Lung (tissue), 12 donors: ENCODE results near the gene ZGLP1. TPM values are rescaled to one million over a fixed set of nuclear protein-coding genes. Genes with fewer than 3 reads are reported as not detected.

ENCODE experiments used
- ATAC-seq: fragments of 200-7000 bp; cut with Tn5 transposase; one replicate; pipeline ENCODE4 v1.9.1; 2020; ENCODE audit warnings: moderate number of reproducible peaks; ENCODE audit not compliant: insufficient read depth, low FRiP score
- DNase-seq, 3 donors: peaks; one replicate each; pipeline ENCODE4 v3.0.0-alpha.2; 2013 to 2017
- H3K27ac ChIP-seq, 2 donors: one replicate each; pipeline ENCODE4 v1.5.1; 2013; ENCODE audit warnings: mild to moderate bottlenecking in 2 of 2, moderate library complexity in 2 of 2, control low read depth in 1 of 2, inconsistent platforms in 1 of 2, low read depth in 1 of 2, low read length in 1 of 2
- H3K27me3 ChIP-seq, 3 donors: one replicate each; pipeline ENCODE4 v1.5.1; 2013; ENCODE audit warnings: low read length in 2 of 3; ENCODE audit not compliant: control insufficient read depth in 3 of 3, insufficient read depth in 3 of 3
- H3K36me3 ChIP-seq, 4 donors: one replicate each; pipeline ENCODE4 v1.5.1; 2013; ENCODE audit warnings: low read length in 4 of 4, mild to moderate bottlenecking in 1 of 4, moderate library complexity in 1 of 4; ENCODE audit not compliant: control insufficient read depth in 4 of 4, insufficient read depth in 4 of 4
- H3K4me1 ChIP-seq, 5 donors: one replicate each; pipeline ENCODE4 v1.5.1; 2013; ENCODE audit warnings: low read length in 5 of 5, mild to moderate bottlenecking in 2 of 5, moderate library complexity in 1 of 5; ENCODE audit not compliant: control insufficient read depth in 5 of 5, insufficient read depth in 5 of 5
- H3K4me3 ChIP-seq: one replicate; pipeline ENCODE4 v1.5.1; 2013; ENCODE audit warnings: mild to moderate bottlenecking, control low read depth, moderate library complexity
- H3K9ac ChIP-seq, 2 donors: one replicate each; pipeline ENCODE4 v1.5.1; 2013; ENCODE audit warnings: low read length in 2 of 2, control low read depth in 1 of 2; ENCODE audit not compliant: insufficient read depth in 1 of 2
- H3K9me3 ChIP-seq, 4 donors: one replicate each; pipeline ENCODE4 v1.5.1; 2013; ENCODE audit warnings: low read length in 3 of 4, mild to moderate bottlenecking in 1 of 4, moderate library complexity in 1 of 4; ENCODE audit not compliant: control insufficient read depth in 4 of 4, insufficient read depth in 3 of 4
- WGBS, 2 donors: extraction: QIAGEN DNeasy Blood & Tissue Kit; methylation state at CpG; one replicate each; pipeline ENCODE4 v1.1.7; 2013; 5-methylcytosine and 5-hydroxymethylcytosine counted together
- polyA plus RNA-seq, 2 donors: library from polyadenylated mRNA; stranded (reverse); fragments of 200-250 nt; gene quantifications; one replicate each; pipeline ENCODE4 v1.2.1, GENCODE V29; 2013
- total RNA-seq, 2 donors: library from RNA; depleted of rRNA in 1 of 2; stranded (reverse); fragments of >200 nt in 1 of 2; gene quantifications; one replicate each; pipeline ENCODE4 v1.2.1, GENCODE V29; 2014 to 2021
- TF ChIP-seq, protein P1 (sequence below): IDR thresholded peaks from 2 replicates; pipeline ENCODE4 v1.5.1; 2012; ENCODE audit warnings: mild to moderate bottlenecking; ENCODE audit errors: control extremely low read depth, extremely low read depth
- donor health status: control.
- donor health status: control.
- donor health status: Bipolar disorder and iron deficiency.
- donor health status: healthy.
- donor health status: DM: yes; HTN: yes; CAD: no.

ZGLP1 gene
- total and polyA plus RNA-seq, 4 donors = 3.0 to 6.7 (median 4.4) TPM

DNA sequence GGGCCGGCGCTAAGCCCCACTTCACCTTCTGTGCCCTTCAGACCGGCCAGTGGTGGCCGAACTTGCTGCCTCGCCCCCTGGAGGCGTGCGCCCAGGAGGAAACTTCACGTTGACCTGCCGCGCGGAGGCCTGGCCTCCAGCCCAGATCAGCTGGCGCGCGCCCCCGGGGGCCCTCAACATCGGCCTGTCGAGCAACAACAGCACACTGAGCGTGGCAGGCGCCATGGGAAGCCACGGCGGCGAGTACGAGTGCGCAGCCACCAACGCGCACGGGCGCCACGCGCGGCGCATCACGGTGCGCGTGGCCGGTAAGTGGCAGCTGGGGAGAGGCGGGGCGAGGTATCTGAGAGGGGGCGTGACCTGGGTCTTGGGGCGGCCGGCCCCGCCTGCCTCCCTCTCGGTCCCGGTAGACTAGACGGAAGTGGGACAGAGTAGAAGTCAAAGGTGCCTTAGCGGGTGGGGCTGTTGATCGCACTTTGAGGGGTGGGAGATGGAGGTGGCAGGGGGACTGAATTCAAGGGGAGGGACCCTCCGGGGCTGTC is 14.2 kb downstream of the ZGLP1 start:
- Histone ChIP-seq H3K4me3 (no peak overlapping the region), H3K4me1 (peaks cover 0 to 38% (median 13%) of the 10 kb centered on the region in 5 donors), H3K36me3 (peaks cover 0 to 5% (median 0%) of the 10 kb centered on the region in 4 donors), H3K9ac (no peak overlapping the region), H3K27me3 (peaks cover 0 to 55% (median 24%) of the 10 kb centered on the region in 3 donors), H3K27ac (no peak overlapping the region), H3K9me3 (peaks cover 0 to 7% (median 0%) of the 10 kb centered on the region in 4 donors)
- WGBS, 2 donors = 3 to 4% methylated on average over 46 to 48 of the region's 48 CpGs
- ATAC-seq (no peak), DNase-seq (peak in 2 of 3 donors; percentile 44 to 47)
- TF ChIP-seq, protein P1, sequence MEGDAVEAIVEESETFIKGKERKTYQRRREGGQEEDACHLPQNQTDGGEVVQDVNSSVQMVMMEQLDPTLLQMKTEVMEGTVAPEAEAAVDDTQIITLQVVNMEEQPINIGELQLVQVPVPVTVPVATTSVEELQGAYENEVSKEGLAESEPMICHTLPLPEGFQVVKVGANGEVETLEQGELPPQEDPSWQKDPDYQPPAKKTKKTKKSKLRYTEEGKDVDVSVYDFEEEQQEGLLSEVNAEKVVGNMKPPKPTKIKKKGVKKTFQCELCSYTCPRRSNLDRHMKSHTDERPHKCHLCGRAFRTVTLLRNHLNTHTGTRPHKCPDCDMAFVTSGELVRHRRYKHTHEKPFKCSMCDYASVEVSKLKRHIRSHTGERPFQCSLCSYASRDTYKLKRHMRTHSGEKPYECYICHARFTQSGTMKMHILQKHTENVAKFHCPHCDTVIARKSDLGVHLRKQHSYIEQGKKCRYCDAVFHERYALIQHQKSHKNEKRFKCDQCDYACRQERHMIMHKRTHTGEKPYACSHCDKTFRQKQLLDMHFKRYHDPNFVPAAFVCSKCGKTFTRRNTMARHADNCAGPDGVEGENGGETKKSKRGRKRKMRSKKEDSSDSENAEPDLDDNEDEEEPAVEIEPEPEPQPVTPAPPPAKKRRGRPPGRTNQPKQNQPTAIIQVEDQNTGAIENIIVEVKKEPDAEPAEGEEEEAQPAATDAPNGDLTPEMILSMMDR = no peak

DNA sequence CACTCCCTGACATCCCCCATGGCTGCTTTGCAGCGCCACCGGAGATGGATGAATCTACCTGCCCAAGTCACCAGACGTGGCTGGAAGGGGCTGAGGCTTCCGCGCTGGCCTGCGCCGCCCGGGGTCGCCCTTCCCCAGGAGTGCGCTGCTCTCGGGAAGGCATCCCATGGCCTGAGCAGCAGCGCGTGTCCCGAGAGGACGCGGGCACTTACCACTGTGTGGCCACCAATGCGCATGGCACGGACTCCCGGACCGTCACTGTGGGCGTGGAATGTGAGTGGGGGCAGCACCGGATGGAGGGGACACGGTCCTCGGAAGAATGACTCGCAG is 15.3 kb downstream of the ZGLP1 start:
- Histone ChIP-seq H3K4me1 (peaks cover 0 to 42% (median 16%) of the 10 kb centered on the region in 5 donors), H3K36me3 (peaks cover 0 to 5% (median 0%) of the 10 kb centered on the region in 4 donors), H3K27ac (no peak overlapping the region), H3K27me3 (peaks cover 0 to 61% (median 24%) of the 10 kb centered on the region in 3 donors), H3K9ac (no peak overlapping the region), H3K9me3 (peaks cover 0 to 7% (median 0%) of the 10 kb centered on the region in 4 donors), H3K4me3 (no peak overlapping the region)
- ATAC-seq = no peak
- DNase-seq = no peak
- 18 to 52% methylated on average over 25 of the region's 25 CpGs for WGBS, 2 donors
- TF ChIP-seq, protein P1 = no peak

DNA sequence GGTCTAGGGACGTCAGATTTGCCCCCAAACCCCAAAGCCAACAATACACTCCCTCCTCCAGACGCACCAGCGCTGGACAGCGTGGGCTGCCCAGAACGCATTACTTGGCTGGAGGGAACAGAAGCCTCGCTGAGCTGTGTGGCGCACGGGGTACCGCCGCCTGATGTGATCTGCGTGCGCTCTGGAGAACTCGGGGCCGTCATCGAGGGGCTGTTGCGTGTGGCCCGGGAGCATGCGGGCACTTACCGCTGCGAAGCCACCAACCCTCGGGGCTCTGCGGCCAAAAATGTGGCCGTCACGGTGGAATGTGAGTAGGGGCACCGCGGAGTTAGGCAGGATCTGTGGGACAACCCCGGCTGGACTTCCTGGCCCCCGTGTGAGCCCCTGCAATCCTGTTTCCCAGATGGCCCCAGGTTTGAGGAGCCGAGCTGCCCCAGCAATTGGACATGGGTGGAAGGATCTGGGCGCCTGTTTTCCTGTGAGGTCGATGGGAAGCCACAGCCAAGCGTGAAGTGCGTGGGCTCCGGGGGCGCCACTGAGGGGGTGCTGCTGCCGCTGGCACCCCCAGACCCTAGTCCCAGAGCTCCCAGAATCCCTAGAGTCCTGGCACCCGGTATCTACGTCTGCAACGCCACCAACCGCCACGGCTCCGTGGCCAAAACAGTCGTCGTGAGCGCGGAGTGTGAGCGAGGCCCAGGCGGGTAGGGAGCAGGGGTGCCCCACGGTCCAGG is 15.8 kb downstream of the ZGLP1 start:
- H3K36me3 ChIP-seq = peaks cover 0 to 5% (median 0%) of the 10 kb centered on the region in 4 donors
- peaks cover 0 to 7% (median 0%) of the 10 kb centered on the region in 4 donors for H3K9me3 ChIP-seq
- no peak overlapping the region for H3K27ac ChIP-seq
- 29 to 46% methylated on average over 49 of the region's 49 CpGs for WGBS, 2 donors
- no peak overlapping the region for H3K9ac ChIP-seq
- peaks cover 0 to 48% (median 18%) of the 10 kb centered on the region in 5 donors for H3K4me1 ChIP-seq
- H3K27me3 ChIP-seq = peaks cover 0 to 63% (median 24%) of the 10 kb centered on the region in 3 donors
- TF ChIP-seq, protein P1 = no peak
- DNase-seq (no peak), ATAC-seq (no peak)
- H3K4me3 ChIP-seq = no peak overlapping the region
